HS-5 (cell line): ENCODE data around the gene MDM2.

Source experiments
- DNase-seq: peaks from one replicate; pipeline ENCODE4 v3.0.0-alpha.2; 2012; ENCODE audit warnings: low read depth

Gene MDM2

DNA sequence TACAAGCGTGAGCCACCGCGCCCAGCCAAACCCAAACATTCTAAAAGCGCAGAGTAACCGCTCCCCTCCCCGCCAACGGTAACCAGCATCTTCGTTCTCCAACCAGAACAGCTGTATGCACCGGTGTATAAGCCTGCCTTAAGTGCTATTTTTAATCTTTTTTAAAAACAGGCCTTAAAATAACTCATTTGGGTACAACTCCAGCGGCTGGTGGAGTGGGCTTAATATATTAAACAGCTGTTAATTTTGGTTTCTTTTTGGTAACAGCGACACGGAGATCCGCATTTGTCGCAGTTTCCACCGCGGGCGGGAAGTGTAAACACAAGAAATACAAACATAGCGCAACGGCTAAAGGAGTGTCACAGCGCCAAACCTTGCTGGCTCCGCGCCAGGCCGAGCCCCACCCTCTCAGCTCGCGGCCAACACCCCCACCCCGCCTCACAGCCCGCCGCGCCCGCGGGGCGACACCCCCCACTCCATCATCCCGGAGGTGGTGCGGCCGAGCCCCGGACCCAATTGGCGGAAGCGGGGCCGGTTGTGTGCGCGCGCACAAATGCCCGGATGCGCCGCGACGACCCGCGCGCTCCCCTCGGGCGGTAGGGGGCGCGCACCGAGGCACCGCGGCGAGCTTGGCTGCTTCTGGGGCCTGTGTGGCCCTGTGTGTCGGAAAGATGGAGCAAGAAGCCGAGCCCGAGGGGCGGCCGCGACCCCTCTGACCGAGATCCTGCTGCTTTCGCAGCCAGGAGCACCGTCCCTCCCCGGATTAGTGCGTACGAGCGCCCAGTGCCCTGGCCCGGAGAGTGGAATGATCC lies at the start of gene MDM2:
Gene MDM2, plus strand, starts transcription at position 602 of the 812 bp plus-strand sequence. CDS start 301 bp downstream, outside the sequence.
- DNase-seq, result peak; percentile 61

DNA sequence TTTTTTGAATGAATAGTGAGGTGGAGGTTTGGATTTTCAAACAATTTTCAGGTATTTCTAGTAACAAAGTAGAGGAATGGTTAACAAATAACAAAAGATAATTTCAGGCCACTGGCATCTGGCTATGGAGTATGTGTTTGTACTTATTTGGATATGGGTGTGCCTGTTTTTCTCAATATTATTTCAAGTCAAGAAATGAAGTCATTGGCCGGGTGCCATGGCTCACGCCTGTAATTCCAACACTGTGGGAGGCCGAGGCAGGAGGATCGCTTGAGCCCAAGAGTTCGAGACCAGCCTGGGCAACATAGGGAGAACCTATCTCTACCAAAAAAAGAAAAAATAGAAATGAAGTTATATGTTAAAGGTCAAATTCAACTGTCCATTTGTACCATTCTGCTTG lies 48.1 kb upstream of the MDM2 start:
- DNase-seq, result no peak

DNA sequence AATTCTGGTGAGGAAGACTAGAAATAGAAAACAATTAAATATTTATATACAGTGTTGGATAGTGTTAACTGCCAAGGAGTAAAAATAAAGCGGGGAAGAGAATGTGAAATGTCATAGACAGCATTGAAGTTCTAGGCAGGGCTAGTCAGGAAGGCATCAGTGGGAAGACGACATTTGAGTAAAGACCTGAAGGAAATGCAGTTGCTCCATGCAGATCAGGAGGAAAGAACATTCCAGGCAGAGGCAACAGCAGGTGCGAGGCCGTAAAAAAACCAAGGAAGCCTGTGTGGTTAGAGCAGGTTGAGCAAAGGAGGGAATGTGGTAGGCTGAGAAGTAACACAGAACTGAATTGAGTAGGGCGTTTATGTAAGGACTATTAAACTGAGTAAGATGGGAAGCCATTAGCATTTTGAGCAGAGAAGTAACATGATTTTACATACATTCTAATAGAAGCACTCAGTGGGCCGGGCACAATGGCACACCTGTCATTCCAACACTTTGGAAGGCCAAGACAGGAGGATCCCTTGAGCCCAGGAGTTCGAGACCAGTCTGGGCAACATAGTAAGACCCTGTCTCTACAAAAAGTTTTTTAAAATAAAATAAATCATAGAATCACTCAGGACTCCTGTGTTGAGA lies 47.1 kb upstream of the MDM2 start:
- no peak for DNase-seq

DNA sequence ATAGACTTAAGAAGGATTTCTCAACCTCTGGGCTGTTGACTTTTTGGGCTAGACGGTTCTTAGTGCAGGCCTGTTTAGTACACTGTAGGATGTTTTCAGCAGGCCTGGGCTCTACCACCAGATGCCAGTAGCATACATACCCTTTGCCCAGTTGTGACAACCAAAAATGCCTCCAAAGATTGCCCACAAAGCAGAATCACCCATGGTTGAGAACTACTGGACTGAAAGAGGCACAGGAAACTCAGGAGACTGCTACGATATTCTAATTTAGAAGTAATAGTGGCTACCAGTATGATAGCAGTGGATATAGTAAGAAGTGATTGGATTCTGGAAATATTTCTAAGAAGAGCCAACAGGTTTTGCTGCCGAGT lies 46.5 kb upstream of the MDM2 start:
- DNase-seq, result no peak

DNA sequence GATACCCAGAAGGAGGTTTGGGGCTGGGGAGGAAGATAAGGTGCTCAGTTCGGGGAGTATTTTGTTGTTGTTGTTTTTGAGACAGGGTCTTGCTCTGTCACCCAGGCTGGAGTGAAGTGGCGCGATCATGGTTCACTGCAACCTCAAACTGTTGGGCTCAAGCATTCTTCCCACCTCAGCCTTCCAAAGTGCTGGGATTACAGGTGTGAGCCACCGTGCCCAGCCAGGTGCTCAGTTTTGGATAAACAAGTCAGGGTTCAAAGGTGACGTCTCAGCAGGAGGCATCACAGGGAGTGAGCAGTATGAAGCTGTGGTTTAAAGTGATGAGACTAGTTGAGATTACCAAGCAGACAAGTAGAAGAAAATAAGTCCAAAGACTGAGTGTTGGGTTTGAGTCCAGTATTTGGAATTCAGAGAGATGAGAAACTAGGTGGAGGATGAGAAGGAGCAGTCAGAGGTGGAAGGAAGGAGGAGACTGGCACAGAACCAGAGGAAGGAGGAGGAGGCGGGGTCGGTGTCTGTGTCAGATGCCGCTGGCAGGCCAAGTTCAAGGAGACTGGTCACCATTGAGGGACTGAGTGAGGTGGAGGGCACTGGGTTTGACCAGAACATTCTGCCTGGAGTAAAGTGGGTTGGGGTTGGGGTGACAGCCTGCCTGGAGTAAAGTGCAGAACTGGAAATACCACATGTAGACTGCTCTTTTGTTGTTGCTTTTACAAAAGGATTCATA lies 45.9 kb upstream of the MDM2 start:
- DNase-seq, result no peak

DNA sequence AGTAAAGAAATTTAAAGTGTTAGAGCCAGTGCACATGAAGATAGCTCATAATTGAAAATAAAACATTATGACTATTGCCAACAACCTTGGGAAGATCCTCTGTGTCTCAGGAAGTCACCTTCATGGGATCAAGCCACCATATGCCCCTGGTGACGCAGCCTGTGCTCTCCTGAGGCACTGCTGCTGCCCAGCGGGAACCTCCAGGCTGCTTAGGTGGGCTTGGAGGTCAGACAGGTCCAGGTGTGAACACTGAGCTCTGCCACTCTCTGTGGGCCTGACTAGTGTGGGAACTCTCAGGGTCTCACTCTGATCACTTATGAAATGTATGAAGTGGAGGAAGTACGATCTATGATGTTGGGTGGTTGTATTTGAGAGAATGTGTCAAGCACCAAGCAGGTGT lies 45.3 kb upstream of the MDM2 start:
- no peak for DNase-seq

DNA sequence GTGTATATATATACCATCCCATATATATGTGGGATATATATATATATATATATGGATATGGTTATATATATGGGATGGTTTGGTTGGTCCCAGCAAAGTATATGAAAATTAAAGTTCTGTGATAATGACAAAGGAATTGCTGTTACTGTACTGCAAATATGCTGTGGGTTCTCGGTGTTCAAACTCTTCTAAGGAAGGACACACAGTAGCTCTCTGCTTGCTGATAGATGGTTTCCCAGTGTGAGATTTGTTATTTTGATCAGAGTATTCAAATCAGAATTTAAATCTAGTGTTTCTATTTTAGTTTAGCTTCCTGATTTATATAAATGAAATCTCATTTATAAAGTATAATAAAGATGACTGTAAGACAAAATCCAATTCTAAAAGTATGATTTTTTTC lies 42.3 kb upstream of the MDM2 start:
- no peak for DNase-seq

DNA sequence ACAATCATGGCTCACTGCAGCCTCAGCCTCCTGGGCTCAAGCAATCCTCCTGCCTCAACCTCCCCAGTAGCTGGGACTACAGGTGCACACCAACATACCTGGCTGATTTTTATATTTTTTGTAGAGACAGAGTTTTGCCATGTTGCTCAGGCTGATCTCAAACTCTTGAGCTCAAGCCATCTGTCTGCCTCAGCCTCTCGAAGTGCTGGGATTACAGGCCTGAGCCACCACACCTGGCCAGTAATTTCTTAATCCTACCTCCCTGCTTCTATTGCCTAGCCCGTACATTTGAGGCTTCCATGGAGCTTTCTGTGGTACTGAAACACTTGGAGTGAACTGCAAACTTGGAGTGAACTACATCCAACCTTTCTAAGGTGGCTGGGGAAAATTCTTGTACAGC lies 41.3 kb upstream of the MDM2 start:
- no peak for DNase-seq

DNA sequence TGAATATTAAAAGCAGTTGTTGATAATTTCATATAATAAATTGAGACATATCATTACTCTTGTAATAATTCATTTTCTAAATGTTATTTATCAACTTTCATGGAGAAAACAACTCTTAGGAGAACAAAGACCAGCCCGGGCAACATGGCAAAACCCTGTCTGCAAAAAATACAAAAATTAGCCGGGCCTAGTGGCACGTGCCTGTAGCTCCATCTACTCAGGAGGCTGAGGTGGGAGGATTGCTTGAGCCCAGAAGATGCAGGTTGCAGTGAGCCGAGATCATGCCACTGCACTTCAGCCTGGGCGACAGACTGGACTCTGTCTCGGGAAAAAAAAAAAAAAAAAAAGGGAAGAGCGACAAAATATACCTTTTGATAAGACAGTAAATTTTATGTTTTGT lies 40.8 kb upstream of the MDM2 start:
- no peak for DNase-seq

DNA sequence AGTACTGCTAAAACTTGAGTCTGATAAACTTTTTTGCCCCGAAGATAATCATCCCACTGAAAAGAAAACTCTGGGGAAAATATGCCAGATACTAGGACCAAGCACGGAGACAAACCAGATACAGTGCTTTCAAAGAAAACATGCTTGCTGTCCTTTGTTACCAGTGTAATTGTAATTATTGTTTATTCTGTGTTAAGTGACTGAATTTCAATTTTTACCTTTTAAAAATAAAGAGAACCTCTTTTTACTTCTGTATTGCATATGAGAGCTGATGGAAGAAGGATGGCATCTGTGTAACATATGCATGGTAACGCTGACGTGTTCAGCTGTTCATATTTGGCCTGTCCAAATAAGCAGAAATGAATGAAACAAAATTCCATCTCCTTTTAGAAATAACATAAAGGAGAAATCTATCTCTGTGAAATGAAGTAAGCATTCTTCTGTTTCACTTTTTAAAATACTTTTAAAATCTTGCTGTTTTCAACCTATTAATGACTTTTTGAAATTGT lies 39.5 kb upstream of the MDM2 start:
- DNase-seq, result no peak

DNA sequence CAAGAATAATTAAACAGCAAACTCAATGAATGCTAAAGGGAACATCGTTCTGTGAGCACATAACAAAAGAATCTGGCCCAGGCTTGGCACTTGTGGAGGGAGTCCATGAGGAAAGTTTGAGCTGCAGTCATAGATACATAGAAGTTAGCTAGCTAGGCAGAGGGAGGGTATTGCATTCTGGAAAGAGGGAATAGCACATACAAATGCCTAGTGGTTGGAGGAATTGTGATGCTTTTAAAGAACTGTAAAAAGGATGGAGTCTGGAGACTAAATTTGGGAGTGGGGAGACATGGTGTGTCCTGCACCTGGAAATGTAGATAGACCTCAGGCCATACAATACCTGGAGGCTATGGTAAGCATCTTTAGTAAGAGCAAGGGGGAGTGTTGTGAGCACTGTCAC lies 38.0 kb upstream of the MDM2 start:
- DNase-seq, result no peak

DNA sequence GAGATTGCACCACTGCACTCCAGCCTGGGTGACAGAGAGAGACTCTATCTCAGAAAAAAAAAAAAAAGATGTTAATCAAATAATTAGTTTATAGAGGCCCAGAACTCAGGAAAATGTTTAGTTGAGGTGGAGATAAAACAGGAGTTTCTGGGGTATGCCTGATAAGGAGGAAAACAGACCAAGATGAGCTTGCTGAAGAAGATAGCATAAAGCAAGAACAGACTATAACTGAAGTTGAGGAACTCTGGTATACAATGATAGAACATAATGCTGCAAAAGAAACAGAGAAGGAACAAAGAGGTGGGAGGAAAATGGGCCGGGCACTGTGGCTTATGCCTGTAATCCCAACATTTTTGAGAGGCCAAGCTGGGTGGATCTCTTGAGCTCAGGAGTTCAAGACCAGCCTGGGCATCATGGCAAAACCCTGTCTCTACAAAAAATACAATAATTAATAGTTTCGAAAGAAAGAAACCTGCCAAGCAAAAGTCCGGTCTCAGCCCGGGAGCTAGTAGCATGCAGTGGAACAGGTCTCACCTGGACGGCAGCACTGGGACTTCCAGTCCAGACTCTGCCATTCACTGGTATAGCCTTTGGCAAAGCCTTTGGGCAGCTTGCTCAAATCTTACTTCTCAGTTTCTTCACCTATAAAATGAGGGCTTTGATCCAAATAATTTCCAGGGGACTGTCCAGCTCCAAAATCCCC lies 36.6 kb upstream of the MDM2 start:
- DNase-seq, result no peak

DNA sequence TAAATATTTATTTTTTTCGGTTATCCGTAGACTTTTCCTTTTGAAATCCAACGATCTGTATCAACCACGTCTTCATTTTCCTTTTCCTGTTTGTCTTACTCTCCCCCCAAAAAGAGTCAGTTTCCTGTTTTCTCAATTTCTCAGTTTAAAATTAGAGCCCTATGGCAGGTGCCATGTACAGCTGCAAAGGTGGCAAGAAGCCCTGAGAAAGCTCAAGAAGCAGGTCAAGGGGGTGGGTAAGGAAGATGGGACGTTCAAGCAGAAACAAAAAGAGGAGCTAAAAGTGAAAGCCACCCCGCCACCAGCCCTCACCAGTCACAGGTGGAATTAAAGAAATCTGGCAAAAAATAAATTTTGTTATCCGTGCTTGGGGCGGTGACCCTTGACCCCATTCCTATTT lies 35.3 kb upstream of the MDM2 start:
- no peak for DNase-seq

DNA sequence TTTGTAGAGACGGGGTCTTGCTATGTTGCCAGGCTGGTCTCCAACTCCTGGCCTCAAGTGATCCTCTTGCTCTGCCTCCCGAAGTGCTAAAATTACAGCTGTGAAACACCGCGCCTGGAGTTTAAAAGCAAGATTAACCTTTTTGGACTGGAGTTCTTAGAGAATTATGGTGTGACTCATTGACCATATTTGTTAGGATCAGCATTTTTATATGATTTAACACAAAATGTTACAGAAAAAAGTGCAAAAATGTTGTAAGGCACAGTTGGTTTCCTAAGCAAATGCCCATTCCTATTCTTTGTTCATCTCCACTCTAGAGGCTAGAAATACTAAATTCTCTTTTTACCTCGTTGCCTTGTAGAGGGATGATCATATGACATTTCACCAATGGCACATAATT lies 34.4 kb upstream of the MDM2 start:
- no peak for DNase-seq

DNA sequence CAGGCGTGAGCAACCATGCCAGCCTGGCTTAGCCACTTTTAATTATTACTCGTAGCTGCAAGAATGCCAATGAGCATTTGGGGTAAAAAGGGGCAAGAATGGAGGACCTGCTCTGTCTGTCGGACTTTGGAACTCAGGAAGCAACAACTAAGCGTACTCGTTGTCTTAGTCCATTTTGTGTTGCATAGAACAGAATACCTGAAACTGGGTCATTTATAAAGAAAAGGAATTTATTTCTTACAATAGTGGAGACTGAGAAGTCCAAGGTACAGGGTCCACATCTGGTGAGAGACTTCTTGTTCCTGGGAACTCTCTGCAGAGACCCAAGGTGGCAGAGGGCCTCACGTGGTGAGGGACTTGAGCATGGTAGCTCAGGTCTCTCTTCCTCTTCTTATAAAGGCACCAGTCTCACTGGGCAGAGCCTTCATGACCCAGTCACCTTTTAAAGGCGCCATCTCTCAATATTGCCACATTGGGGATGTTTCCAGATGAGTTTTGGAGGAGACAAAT lies 32.8 kb upstream of the MDM2 start:
- no peak for DNase-seq

DNA sequence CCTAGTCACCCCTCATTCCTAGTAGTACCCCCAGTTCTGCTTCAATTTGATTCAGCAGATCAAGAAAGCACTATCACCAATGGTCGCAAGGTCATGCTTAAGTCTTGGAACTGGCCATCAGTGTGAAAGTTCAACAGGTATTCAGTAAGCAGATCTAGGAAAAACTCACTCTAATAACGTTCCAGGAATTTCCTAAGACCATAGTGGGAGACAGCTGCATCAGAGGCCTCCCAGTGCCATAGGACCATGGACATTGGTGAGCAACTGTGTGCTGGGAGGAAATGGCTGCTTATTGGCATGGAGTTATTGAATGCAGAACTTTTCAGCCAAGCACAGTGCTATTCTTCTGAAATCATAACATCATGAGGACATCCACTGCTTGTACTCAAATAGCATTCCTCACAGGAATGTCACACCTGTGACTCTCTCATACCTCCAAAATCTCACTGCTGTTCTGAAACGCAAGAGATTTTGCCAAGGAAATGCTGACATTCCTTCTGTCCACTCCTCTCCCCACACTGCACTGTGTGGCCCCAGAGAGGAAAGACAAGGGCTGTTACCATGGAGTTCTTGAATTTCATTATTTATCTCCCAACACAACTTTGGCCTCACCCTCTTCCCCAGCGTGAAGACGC lies 30.9 kb upstream of the MDM2 start:
- no peak for DNase-seq

DNA sequence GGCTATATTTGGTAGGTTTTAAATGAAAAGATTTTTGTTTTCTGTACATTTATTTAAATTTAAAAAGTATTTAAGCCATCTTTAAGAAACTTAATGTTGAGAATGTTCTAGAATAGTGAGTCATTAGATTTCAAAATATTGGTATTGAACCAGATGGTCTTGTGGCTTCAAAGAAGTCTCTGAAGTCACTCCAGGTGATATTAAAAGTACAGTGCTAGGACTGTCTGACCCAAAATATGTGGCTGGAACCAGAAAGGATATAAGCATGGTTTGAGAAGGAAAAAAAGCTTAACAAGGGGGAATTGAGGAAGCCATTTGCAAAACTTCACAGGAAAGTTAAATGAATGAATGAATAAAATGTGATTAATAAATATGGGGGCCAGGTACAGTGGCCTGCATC lies 28.7 kb upstream of the MDM2 start:
- no peak for DNase-seq

DNA sequence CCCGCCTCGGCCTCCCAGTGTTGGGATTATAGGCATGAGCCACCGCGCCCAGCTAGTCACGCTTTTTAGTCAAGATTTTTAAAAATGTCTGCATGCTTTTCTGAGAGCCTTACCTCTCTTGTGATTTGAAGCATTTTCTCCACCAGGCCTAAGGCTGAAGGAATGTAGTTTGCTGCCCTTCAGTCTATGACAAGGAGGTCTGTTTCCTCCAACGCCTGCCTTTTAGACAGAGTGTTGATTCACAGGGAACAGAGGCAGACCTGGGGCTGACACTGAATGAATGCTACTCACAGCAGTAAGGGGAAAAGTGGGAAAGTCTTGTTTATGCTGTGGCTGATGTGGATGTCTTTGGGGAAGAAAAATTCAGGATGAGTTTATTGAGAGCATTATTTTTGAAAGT lies 27.2 kb upstream of the MDM2 start:
- no peak for DNase-seq

DNA sequence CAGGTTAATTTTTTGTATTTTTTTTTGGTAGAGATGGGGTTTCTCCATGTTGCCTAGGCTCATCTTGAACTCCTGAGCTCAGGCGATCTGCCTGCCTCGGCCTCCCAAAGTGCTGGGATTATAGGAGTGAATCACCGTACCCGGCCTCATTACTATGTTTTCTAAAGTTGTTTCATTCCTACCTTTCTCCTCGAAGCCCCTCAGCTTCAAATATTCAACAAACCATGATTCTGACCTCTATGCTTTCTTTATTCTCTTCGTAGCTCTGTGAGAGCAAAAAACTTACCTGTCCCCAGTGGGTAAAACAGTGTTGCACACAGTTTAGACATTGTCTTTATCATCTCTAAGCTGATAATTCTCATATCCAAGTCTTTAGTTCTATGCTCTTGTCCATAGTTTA lies 26.2 kb upstream of the MDM2 start:
- no peak for DNase-seq

DNA sequence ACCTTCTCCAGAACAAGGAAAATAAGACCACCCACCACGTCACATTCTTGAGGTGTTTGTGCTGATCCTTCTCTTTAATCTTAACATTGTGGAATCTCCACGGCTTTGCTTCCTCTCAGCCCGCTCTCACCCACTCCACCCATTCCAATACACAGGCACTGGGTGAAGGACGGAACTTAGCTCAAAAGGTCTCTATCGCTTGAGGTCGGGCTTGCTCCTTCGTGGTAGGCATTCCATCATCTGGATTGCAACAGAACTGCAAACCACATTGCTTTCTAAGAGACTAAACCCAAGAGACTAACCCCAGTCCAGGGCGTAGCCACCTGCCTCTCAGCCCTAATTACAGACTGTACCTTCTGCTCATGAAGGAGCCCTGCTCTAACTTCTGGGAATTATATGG lies 24.0 kb upstream of the MDM2 start:
- no peak for DNase-seq

DNA sequence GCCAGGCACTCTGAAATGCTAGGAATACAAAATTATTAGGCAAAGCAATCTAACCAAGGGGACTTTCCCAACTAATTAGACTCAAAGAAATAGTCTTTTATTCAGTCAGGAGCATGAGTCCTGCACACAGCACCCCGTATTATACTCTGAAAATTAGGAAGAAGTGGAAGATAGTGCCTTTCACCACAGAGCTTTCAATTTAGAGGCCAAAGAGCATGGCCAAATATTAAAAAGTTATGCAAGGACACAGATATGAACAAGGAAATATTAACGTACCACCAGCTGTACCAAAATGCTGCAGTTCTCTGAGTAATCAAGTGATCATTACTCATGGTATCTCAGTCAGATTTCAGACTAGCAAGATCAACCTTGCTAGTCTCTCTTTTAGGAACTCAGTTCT lies 22.6 kb upstream of the MDM2 start:
- DNase-seq, result no peak

DNA sequence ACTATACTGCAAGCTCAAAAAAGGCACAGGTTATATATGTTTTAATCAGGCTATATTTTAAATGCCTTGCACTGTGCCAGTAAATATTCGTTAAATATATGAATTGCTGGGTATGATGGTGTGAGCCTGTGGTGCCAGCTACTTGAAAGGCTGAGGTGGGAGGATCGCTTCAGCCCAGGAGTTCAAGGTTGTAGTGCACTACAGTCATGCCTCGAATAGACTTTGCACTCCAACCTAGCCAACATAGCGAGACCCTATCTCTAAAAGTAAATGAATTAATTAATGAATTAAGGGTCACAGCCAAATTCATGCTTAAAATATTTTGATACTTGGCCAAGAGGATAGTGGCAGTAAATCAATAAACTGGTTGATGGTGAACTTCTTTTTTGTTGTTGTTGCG lies 22.2 kb upstream of the MDM2 start:
- no peak for DNase-seq
